T-helper 1 cell treated with Interleukin-12 subunit alpha and Interleukin-12 subunit beta and Interleukin-4 antibody, amounts not matched to agents 30 μg/mL and 1 μg/mL, for 36 hours (primary cell): ENCODE measurements around the gene LGALS9.
"Not testable (repeated sequence)": the region's sequence is repeated elsewhere in the genome, so short reads cannot be mapped to it uniquely, and the experiment has no call there.

Experiments used
- H3K27ac Mint-ChIP-seq: one replicate; pipeline ENCODE4 v1.8.0; 2021; ENCODE audit warnings: mild to moderate bottlenecking, mixed read lengths
- H3K27me3 Mint-ChIP-seq: one replicate; pipeline ENCODE4 v1.8.0; 2021; ENCODE audit warnings: low read depth, mixed read lengths
- H3K36me3 Mint-ChIP-seq: one replicate; pipeline ENCODE4 v1.8.0; 2021; ENCODE audit warnings: low read depth, mixed read lengths
- H3K4me1 Mint-ChIP-seq: one replicate; pipeline ENCODE4 v1.8.0; 2021; ENCODE audit warnings: low read depth, mixed read lengths
- H3K4me3 Mint-ChIP-seq: one replicate; pipeline ENCODE4 v1.8.0; 2021; ENCODE audit warnings: mild to moderate bottlenecking, moderate library complexity, mixed read lengths
- H3K9me3 Mint-ChIP-seq: one replicate; pipeline ENCODE4 v1.8.0; 2021; ENCODE audit warnings: mixed read lengths

LGALS9 gene

DNA sequence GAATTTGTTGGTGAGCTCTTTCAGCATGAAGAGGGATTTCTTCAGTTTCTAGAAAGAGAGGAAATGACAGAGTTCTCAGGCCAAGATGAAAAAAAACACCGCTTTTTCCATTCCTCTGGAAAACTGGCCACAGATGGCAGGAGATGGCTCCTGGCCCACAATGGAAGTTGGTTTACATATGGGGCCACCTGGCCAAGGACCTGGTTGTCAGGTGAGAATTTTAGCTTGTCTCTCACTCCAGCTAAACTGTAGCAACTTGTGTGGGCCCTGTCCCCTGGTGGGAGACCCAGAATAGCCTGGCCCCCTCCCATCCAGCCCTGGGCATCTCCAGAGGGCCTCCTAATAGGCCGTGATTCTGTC, 33.6 kb downstream of the LGALS9 start:
- no peaks in the 10 kb centered on the region for H3K9me3 Mint-ChIP-seq
- H3K27ac Mint-ChIP-seq = no peak overlapping the region
- no peak overlapping the region for H3K4me3 Mint-ChIP-seq
- H3K27me3 Mint-ChIP-seq = no peaks in the 10 kb centered on the region
- no peaks in the 10 kb centered on the region for H3K4me1 Mint-ChIP-seq
- no peaks in the 10 kb centered on the region for H3K36me3 Mint-ChIP-seq

DNA sequence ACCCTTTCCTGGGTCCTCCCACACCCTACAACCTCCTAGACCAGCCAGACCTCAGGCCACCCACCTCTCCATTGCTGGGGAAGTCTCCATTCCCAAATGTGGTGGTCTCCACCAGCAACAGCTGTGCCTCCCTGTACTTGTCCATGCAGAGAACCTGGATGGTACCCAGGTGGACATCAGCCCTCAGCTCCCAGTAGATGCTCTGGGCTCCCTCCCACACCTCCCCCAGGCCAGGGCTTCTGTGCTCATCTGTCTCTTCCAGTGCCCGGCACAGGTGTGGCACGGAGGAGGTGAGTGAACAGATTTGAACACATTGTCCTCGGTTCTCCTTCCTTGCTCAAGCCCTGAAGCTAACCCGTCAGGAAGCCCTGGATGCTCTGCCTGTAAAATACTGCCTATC, 34.6 kb downstream of the LGALS9 start:
- Mint-ChIP-seq H3K4me1 (no peaks in the 10 kb centered on the region), H3K4me3 (no peak overlapping the region), H3K36me3 (no peaks in the 10 kb centered on the region), H3K27ac (no peak overlapping the region), H3K27me3 (no peaks in the 10 kb centered on the region), H3K9me3 (no peaks in the 10 kb centered on the region)

DNA sequence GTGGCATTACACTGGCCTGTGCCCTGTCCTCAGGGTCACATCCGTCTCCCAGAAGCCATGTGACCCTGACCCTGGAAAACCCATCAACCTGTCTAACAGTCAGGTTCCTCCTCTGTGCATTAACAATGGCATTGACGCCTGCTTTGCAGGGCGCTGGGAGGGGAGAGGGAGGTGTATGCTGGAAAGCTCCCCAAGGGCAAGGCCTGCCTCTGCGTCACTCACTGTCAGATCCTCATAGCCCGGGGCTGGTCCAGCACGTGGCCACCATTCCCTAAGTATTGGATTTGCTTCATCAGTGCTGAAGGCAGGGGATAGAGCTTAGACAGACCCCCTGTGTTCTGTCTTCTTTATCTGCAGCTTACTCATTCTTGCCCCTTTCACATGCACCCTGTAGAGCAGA, 35.3 kb downstream of the LGALS9 start:
- not testable (repeated sequence) for H3K4me1 Mint-ChIP-seq, H3K9me3 Mint-ChIP-seq, H3K27me3 Mint-ChIP-seq, H3K4me3 Mint-ChIP-seq, H3K36me3 Mint-ChIP-seq, H3K27ac Mint-ChIP-seq

DNA sequence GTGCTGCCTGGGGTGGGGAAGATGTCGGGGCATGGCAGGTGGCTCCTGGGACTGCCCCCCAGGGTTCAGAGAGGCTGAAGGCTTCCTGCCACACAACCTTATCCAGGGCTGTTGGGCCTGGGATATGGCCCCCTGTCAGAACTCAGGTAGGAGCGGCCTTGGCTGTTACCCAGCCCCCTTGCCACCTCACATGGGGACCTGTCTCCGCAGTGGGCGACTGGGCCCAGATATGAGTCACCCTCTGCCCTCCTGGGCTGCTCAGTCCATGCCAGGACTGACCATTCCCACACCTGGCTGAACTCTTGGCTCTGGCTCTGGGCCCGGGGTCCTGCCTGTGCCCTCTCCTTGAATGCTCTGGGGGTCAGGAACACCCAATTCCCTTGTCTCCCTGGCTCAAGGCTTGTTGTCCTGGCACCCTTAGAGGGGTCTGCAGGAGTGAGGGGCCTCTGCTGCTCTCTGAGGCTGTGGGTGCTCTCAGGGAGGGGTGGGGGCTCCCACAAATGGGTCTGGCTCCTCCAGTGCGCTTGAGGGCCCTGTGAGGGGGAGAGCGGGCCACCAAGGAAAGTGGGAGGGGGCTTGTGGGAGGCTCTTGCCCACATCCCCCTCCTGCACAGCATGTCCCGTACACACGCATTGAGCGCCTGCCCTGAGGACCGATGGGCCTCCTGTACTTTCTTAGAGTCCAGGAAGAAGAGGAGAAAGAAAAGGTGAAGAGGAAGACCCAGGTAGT, 36.0 kb downstream of the LGALS9 start:
- H3K27ac Mint-ChIP-seq = no peak overlapping the region
- H3K4me1 Mint-ChIP-seq = no peaks in the 10 kb centered on the region
- H3K4me3 Mint-ChIP-seq = no peak overlapping the region
- H3K27me3 Mint-ChIP-seq = no peaks in the 10 kb centered on the region
- H3K9me3 Mint-ChIP-seq = no peaks in the 10 kb centered on the region
- no peaks in the 10 kb centered on the region for H3K36me3 Mint-ChIP-seq

DNA sequence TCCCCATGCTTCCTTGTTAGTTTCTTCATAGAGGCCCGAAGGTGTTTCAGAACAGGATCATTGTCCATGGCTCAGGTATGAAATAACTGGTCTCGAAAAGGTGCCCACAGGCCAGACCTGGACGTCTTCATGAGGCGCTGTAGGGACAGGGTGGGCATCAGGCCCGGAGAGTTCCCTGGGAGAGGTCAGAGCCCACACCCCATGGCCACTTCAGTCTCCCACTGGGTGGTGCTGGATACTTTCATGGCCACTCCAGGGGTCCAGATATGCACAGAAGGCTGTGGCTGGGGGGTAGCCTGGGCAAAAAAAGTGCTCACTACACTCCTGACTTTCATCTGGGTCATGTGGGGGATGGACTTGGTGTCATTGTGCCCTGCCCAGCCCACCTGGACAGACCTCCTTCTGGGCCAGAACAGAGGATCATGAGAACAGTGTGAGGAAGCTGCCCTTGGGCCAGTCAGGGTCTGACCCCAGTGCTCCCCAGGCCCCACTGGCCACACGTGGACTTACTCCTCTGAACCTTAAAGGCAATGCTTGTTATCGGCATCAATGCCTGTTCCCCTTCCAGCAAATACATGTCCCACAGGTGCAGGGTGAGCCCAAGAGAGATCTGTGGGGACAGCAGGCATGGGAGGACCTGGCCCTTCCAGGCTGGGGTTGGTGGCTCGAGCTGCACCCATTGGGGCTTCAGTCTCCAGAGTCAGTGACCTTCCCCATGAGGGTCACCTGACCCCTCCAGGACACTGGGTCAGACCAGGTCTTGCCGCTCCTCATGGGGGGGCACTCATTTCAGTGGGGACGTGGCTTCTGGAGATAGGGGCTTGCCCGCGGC, 36.9 kb downstream of the LGALS9 start:
- no peaks in the 10 kb centered on the region for H3K4me1 Mint-ChIP-seq
- H3K27ac Mint-ChIP-seq = no peak overlapping the region
- H3K9me3 Mint-ChIP-seq = no peaks in the 10 kb centered on the region
- no peak overlapping the region for H3K4me3 Mint-ChIP-seq
- H3K27me3 Mint-ChIP-seq = no peaks in the 10 kb centered on the region
- no peaks in the 10 kb centered on the region for H3K36me3 Mint-ChIP-seq

DNA sequence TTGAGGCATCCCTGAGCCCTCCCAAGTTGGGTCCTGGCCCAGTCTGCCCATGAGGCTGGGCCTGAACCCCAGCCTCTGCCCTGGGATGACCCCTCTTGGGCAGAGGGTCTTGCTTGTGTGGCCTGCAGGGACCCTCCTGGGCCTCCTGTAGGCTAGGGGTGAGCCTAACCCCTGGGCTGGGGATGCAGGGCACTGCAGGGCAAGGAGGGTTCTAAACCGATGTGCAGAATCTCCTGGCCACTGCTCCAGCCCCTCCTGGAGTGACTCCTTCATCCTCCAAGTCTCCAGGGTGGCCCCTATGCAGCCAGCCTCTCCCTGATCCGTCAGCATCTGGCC, 37.5 kb downstream of the LGALS9 start:
- H3K9me3 Mint-ChIP-seq = no peaks in the 10 kb centered on the region
- H3K36me3 Mint-ChIP-seq = no peaks in the 10 kb centered on the region
- H3K27me3 Mint-ChIP-seq = no peaks in the 10 kb centered on the region
- no peak overlapping the region for H3K4me3 Mint-ChIP-seq
- no peaks in the 10 kb centered on the region for H3K4me1 Mint-ChIP-seq
- H3K27ac Mint-ChIP-seq = no peak overlapping the region

DNA sequence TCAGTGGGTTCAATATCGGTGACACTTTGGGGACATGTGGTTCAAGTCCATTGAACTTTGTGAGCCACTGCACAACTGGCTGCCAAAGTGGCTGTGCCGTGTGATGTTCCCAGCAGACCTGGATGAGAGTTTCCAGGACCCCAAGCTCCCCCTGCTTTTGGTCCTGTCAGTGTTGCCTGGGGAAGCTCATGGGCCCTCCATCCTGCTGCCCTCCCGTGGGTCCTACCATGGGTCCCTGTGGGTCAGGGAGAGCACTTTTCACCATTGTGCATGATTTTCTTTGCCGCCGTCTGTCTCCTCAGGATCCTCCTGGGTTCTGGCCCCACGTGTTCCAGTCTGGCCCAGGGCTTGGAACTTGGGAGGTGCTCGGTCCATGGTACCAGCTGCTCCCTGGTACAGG, 38.1 kb downstream of the LGALS9 start:
- Mint-ChIP-seq H3K27me3 (no peaks in the 10 kb centered on the region), H3K4me3 (no peak overlapping the region), H3K36me3 (no peaks in the 10 kb centered on the region), H3K27ac (no peak overlapping the region), H3K4me1 (no peaks in the 10 kb centered on the region), H3K9me3 (no peaks in the 10 kb centered on the region)

DNA sequence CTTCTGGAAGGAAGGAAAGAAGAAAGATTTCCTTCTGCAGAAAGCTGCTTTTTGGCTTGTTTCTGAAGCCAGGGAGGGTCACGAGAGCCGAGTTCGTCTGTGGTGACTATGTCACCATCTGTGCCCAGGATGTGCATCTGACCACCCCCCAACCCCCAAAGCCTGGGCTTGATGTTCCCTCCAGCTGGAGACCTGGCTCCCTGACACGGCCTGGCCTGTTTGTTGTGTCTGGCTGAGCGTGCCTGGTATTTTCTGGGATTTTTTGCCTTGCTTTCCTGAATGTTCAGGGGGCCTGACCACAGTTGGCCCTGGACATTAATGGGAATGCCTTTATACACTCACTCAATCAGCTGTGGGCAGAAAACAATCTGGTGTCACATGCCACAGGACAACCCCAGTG, 38.9 kb downstream of the LGALS9 start:
- no peaks in the 10 kb centered on the region for H3K4me1 Mint-ChIP-seq
- no peak overlapping the region for H3K27ac Mint-ChIP-seq
- H3K27me3 Mint-ChIP-seq = no peaks in the 10 kb centered on the region
- H3K36me3 Mint-ChIP-seq = no peaks in the 10 kb centered on the region
- H3K4me3 Mint-ChIP-seq = no peak overlapping the region
- H3K9me3 Mint-ChIP-seq = no peaks in the 10 kb centered on the region

DNA sequence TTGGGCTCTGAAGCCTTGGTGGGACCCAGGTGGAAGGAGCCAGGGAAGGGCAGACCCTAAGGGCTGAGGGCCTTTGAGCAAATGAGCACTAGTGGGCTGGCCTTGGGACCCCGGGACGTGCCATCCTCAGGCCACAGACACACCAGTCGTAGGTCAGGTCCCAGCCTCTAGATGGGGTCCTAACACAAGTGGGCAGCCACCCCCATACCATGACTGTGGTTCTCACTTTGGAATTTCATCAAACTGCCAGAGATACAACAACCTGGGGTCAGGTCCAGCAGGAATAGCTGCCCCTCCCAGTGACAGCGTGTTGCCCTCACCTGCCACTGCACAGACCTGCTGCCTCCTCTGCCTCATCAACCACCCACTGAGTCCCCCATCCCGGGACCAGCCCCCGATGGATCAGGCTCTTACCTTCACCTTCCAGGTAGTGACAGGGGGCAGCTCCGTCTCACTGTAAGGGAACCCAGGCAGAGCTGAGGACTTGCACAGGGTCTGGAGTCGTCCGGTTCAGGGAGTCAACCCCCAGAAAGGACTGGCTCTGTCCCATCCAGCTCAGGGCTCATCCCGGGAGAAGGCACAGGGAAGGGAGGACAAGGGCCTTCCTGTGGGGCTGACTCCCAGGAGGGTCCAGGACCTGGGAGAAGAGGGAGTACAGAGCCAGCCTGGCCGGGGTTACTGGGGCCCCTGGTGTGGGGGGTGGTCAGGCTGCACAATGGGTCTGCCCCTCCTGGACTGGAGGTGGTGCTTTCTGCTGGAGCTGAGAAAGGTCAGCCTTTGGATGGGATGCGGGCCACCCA, 40.0 kb downstream of the LGALS9 start:
- H3K9me3 Mint-ChIP-seq = no peaks in the 10 kb centered on the region
- no peak overlapping the region for H3K27ac Mint-ChIP-seq
- no peaks in the 10 kb centered on the region for H3K4me1 Mint-ChIP-seq
- no peaks in the 10 kb centered on the region for H3K27me3 Mint-ChIP-seq
- no peaks in the 10 kb centered on the region for H3K36me3 Mint-ChIP-seq
- no peak overlapping the region for H3K4me3 Mint-ChIP-seq

DNA sequence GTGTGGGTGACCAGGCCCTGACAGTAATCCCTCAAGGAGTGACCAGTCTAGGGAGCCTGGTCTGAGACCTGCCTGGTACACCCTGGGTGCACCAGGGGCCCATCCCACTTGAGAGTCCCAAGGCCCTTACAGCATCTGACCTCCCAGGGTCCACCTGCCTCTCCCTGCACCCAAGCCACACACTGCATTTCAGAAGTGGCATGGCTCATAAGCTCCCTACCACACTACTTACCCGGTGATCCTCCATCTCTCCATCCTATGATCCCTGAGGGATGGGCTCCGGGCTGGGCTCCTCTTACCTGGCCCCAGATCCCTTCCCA, 40.6 kb downstream of the LGALS9 start:
- Mint-ChIP-seq H3K4me3 (no peak overlapping the region), H3K27me3 (no peaks in the 10 kb centered on the region), H3K36me3 (no peaks in the 10 kb centered on the region), H3K4me1 (no peaks in the 10 kb centered on the region), H3K27ac (no peak overlapping the region), H3K9me3 (no peaks in the 10 kb centered on the region)

DNA sequence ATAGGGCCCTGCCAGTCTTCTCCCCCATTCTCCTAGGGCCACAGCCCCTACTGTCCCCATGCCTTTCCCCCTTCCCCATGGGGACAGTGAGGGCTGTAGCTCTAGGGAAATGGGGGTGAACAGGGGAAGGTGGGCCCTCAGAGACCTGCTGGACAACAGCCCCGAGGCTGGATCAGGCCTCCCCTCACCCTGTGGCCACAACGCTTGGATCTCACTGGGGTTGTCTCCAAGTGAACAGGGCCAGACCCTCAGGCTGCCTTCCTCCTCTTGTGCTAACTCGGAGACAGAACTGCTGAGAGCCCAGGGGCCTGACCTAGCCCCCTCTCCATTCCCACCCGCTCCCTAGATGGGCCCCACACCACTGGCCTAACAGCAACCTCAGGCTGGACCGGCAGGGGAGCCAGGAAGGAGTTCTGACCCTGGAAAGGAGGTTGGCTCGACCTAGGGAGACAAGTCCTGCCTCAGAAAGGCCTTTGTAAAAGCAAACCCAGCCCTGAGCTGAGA, 41.0 kb downstream of the LGALS9 start:
- H3K36me3 Mint-ChIP-seq, H3K27me3 Mint-ChIP-seq, H3K4me1 Mint-ChIP-seq, H3K9me3 Mint-ChIP-seq, H3K4me3 Mint-ChIP-seq, H3K27ac Mint-ChIP-seq: not testable (repeated sequence)

DNA sequence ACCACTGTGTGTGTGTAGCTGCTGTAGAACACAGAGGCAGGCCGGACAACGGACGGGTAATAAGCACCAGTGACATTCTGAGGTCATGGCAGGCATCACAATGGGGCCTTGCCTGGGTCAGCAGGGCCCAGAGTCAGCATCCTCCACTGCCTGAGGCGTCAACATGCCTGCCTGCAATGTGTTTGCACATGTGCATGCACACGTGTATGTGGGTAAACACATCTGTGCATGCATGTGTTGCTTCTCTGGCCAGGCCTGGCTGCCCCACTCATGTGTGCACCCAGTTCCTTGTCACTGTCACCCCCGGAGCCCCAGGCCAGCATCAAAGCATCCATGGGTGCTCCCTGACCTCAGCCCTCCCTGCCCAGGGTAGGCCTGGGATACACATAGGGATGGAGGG, 43.3 kb downstream of the LGALS9 start:
- no peaks in the 10 kb centered on the region for H3K4me1 Mint-ChIP-seq
- H3K27me3 Mint-ChIP-seq = peaks cover 12% of the 10 kb centered on the region
- H3K9me3 Mint-ChIP-seq = no peaks in the 10 kb centered on the region
- no peaks in the 10 kb centered on the region for H3K36me3 Mint-ChIP-seq
- no peak overlapping the region for H3K27ac Mint-ChIP-seq
- H3K4me3 Mint-ChIP-seq = no peak overlapping the region

DNA sequence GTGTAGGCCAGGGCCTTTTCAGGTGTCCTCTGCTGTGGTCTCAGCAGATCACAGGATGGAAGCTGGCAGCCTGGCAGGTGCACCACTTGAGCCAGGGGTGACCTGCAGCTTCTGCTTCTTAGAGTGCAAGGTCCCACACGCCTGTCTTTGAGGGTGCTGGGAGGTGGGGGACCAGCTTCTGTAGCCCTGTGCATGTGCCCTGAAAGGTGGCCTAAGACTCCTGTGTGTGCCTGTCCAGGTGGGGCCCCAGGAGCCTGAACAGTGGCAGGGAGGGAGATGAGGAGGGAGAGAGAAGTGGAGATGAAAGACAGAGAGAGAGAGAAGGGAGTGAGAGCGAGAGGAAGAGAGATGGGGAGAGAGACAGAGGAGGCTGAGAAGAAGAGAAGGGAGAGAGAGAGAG, 46.2 kb downstream of the LGALS9 start:
- Mint-ChIP-seq H3K9me3 (no peaks in the 10 kb centered on the region), H3K4me1 (no peaks in the 10 kb centered on the region), H3K4me3 (no peak overlapping the region), H3K36me3 (no peaks in the 10 kb centered on the region), H3K27me3 (peaks cover 24% of the 10 kb centered on the region), H3K27ac (no peak overlapping the region)

DNA sequence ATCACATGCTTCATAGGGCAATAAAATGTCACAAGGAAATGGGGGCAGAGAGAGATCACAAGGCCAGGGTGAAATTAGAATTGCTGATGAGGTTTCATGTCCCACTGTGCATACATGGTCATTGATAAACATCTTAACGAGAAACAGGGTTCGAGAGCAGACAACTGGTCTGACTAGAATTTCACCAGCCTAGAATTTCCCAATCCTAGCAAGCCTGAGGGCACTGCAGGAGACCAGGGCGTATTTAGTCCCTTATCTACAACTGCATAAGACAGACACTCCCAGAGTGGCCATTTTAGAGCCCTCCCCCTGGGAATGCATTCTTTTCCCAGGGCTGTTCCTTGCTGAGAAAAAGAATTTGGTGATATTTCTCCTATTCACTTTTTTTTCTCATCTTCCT, 55.3 kb downstream of the LGALS9 start:
- Mint-ChIP-seq H3K9me3 (peaks cover 13% of the 10 kb centered on the region), H3K27me3 (peaks cover 20% of the 10 kb centered on the region)
- not testable (repeated sequence) for H3K4me3 Mint-ChIP-seq, H3K27ac Mint-ChIP-seq, H3K36me3 Mint-ChIP-seq, H3K4me1 Mint-ChIP-seq

DNA sequence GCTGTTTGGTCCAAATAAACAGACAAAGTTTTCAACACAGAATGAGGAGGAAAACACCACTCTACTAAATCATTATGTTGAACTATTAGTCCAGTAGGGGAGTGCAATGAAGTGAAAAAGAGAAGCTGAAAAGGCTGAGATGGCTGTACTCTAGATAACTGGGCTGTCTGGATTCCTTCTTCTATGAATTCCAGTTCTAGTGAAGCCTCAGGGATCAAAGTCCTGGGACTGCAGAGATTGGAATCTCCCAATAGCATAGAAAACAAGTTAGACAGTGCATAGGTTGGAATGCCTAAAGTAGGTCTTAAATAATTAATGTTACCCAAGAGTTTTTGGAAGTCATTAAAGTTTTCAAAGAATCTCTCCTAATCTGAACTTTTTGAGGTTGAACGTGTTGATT, 59.9 kb downstream of the LGALS9 start:
- peaks cover 11% of the 10 kb centered on the region for H3K36me3 Mint-ChIP-seq
- no peak overlapping the region for H3K27ac Mint-ChIP-seq
- H3K4me3 Mint-ChIP-seq = no peak overlapping the region
- peaks cover 9% of the 10 kb centered on the region for H3K27me3 Mint-ChIP-seq
- H3K4me1 Mint-ChIP-seq = no peaks in the 10 kb centered on the region
- H3K9me3 Mint-ChIP-seq = peaks cover 38% of the 10 kb centered on the region
